H1 (cell line): ENCODE data around the gene RESP18. TPM values are rescaled to one million over a fixed set of nuclear protein-coding genes. Genes with fewer than 3 reads are reported as not detected.

ENCODE experiments used
- CTCF ChIA-PET: fragments of 300-600 bp; sonication (Branson Sonifier 250); formaldehyde crosslinking; loops from one replicate; lab custom pipeline; 2021; ENCODE audit not compliant: partially characterized antibody; lab: Charles Lee
- POLR2A ChIA-PET: fragments of 300-600 bp; sonication (Branson Sonifier 250); formaldehyde crosslinking; loops from one replicate; lab custom pipeline; 2021; ENCODE audit warnings: inconsistent platforms; ENCODE audit not compliant: partially characterized antibody; lab: Charles Lee
- DNase-seq, 2 experiments: peaks; one replicate each; pipeline versions ENCODE4 v3.0.0 to v3.0.0-alpha.2; 2010 to 2022; ENCODE audit warnings: low spot score in 2 of 2, low read depth in 1 of 2, mixed read lengths in 1 of 2
- FAIRE-seq: peaks from 2 replicates; lab custom pipeline; 2011; peaks lifted over from hg19 to GRCh38; lab: Jason Lieb, UNC
- H2AFZ ChIP-seq: 2 replicates; pipeline ENCODE4 v1.8.1; 2012; ENCODE audit warnings: low read length, inconsistent platforms
- H2AK5ac ChIP-seq: 2 replicates; pipeline ENCODE4 v1.6.1; 2013; ENCODE audit warnings: low read depth, low read length
- H2BK120ac ChIP-seq: replicated peaks from 2 replicates; pipeline ENCODE3; 2013; ENCODE audit warnings: low read depth, low read length, inconsistent platforms
- H2BK12ac ChIP-seq: 2 replicates; pipeline ENCODE4 v1.6.1; 2013; ENCODE audit warnings: low read depth, low read length
- H2BK15ac ChIP-seq: 2 replicates; pipeline ENCODE4 v1.6.1; 2013; ENCODE audit warnings: low read length
- H2BK20ac ChIP-seq: 2 replicates; pipeline ENCODE4 v1.6.1; 2013; ENCODE audit warnings: low read length
- H2BK5ac ChIP-seq: 2 replicates; pipeline ENCODE4 v1.6.1; 2013; ENCODE audit warnings: low read depth, low read length
- H3K14ac ChIP-seq: 2 replicates; pipeline ENCODE4 v1.6.1; 2013; ENCODE audit warnings: inconsistent platforms; ENCODE audit not compliant: insufficient read length
- H3K18ac ChIP-seq: 2 replicates; pipeline ENCODE4 v1.6.1; 2013; ENCODE audit warnings: low read length; ENCODE audit errors: extremely low read depth
- H3K23ac ChIP-seq: 2 replicates; pipeline ENCODE4 v1.6.1; 2013; ENCODE audit warnings: inconsistent platforms; ENCODE audit not compliant: insufficient read length
- H3K23me2 ChIP-seq: 2 replicates; pipeline ENCODE4 v1.6.1; 2013; ENCODE audit warnings: low read depth, low read length
- H3K27ac ChIP-seq: 2 replicates; pipeline ENCODE4 v1.6.1; 2011; ENCODE audit warnings: low read depth, low read length, inconsistent platforms
- H3K27me3 ChIP-seq, 4 experiments: replicated peaks in 1 of 4; 1 replicate in 1 of 4; 2 replicates in 3 of 4; pipeline versions ENCODE4 v1.6.1 to v1.8.1; 2011 to 2013; ENCODE audit warnings: low read length in 3 of 4, mild to moderate bottlenecking in 3 of 4, inconsistent platforms in 2 of 4, mixed read lengths in 2 of 4, moderate library complexity in 1 of 4; ENCODE audit not compliant: control insufficient read depth in 3 of 4, insufficient read depth in 3 of 4; ENCODE audit errors: extremely low read depth in 1 of 4
- H3K36me3 ChIP-seq, 4 experiments: 2 replicates each; pipeline versions ENCODE4 v1.6.1 to v1.8.1; 2011 to 2013; ENCODE audit warnings: mild to moderate bottlenecking in 4 of 4, low read length in 3 of 4, moderate library complexity in 2 of 4, control low read depth in 1 of 4, inconsistent platforms in 1 of 4; ENCODE audit not compliant: insufficient read depth in 4 of 4, control insufficient read depth in 2 of 4
- H3K4ac ChIP-seq: replicated peaks from 2 replicates; pipeline ENCODE3; 2013; ENCODE audit warnings: low read length, low read depth, mixed read lengths, inconsistent platforms; ENCODE audit not compliant: insufficient read length
- H3K4me1 ChIP-seq, 4 experiments: replicated peaks in 1 of 4; 1 replicate in 1 of 4; 2 replicates in 3 of 4; pipeline versions ENCODE4 v1.6.1 to v1.8.1; 2011 to 2013; ENCODE audit warnings: low read length in 3 of 4, inconsistent platforms in 2 of 4, mixed read lengths in 1 of 4; ENCODE audit not compliant: insufficient read depth in 4 of 4, control insufficient read depth in 3 of 4
- H3K4me2 ChIP-seq, 2 experiments: 2 replicates each; pipeline versions ENCODE4 v1.6.1 to v1.8.1; 2011 to 2013; ENCODE audit warnings: low read depth in 2 of 2, low read length in 2 of 2, control low read depth in 1 of 2, inconsistent platforms in 1 of 2, mild to moderate bottlenecking in 1 of 2; ENCODE audit not compliant: insufficient read depth in 1 of 2
- H3K4me3 ChIP-seq, 4 experiments: fragments of 200-600, 300-600 bp in 1 of 4; sonication (generic), shearing (Covaris generic), sonication (Bioruptor Twin) in 1 of 4; 2 replicates each; pipeline versions ENCODE4 v1.5.1 to v1.8.1; 2011 to 2016; ENCODE audit warnings: low read length in 4 of 4, low read depth in 3 of 4, control low read depth in 2 of 4, inconsistent platforms in 2 of 4, mild to moderate bottlenecking in 2 of 4, mixed read lengths in 1 of 4, moderate library complexity in 1 of 4; ENCODE audit not compliant: insufficient read depth in 2 of 4; ENCODE audit errors: extremely low read depth in 1 of 4
- H3K56ac ChIP-seq: replicated peaks from 2 replicates; pipeline ENCODE3; 2013; ENCODE audit warnings: low read depth, mild to moderate bottlenecking, mixed read lengths, low read length, inconsistent platforms; ENCODE audit not compliant: insufficient read length
- H3K79me1 ChIP-seq: 2 replicates; pipeline ENCODE4 v1.6.1; 2013; ENCODE audit warnings: low read depth, low read length, control low read depth
- H3K79me2 ChIP-seq, 2 experiments: 2 replicates each; pipeline versions ENCODE4 v1.6.1 to v1.8.1; 2012 to 2013; ENCODE audit warnings: low read length in 2 of 2, mild to moderate bottlenecking in 2 of 2, inconsistent platforms in 1 of 2; ENCODE audit not compliant: insufficient read depth in 2 of 2, control insufficient read depth in 1 of 2
- H3K9ac ChIP-seq, 4 experiments: replicated peaks in 1 of 4; 1 replicate in 1 of 4; 2 replicates in 3 of 4; pipeline versions ENCODE4 v1.6.1 to v1.8.1; 2011 to 2013; ENCODE audit warnings: low read depth in 3 of 4, low read length in 3 of 4, control low read depth in 2 of 4, mild to moderate bottlenecking in 2 of 4, moderate library complexity in 2 of 4, inconsistent platforms in 1 of 4; ENCODE audit errors: extremely low read depth in 1 of 4
- H3K9me3 ChIP-seq, 2 experiments: 2 replicates each; pipeline versions ENCODE4 v1.6.1 to v1.8.1; 2012 to 2013; ENCODE audit warnings: mild to moderate bottlenecking in 2 of 2, moderate library complexity in 2 of 2, control low read depth in 1 of 2, inconsistent platforms in 1 of 2, low read depth in 1 of 2, low read length in 1 of 2, mixed read lengths in 1 of 2; ENCODE audit not compliant: insufficient read depth in 2 of 2
- H4K20me1 ChIP-seq, 2 experiments: replicated peaks in 1 of 2; 2 replicates each; pipeline versions ENCODE3 to v1.8.1; 2011 to 2013; ENCODE audit warnings: inconsistent platforms in 2 of 2, low read length in 2 of 2, mild to moderate bottlenecking in 1 of 2; ENCODE audit not compliant: insufficient read depth in 2 of 2, control insufficient read depth in 1 of 2
- H4K5ac ChIP-seq: 2 replicates; pipeline ENCODE4 v1.6.1; 2013; ENCODE audit warnings: low read length, low read depth, mixed read lengths, inconsistent platforms; ENCODE audit not compliant: insufficient read length
- H4K8ac ChIP-seq: 2 replicates; pipeline ENCODE4 v1.8.0; 2013; ENCODE audit warnings: mild to moderate bottlenecking, moderate library complexity, low read length, inconsistent platforms; ENCODE audit not compliant: insufficient read depth; ENCODE audit errors: extremely low read depth
- H4K91ac ChIP-seq: replicated peaks from 2 replicates; pipeline ENCODE3; 2013; ENCODE audit warnings: low read length, mixed read lengths, inconsistent platforms; ENCODE audit not compliant: insufficient read length
- PHF8 ChIP-seq: fragments of 200-600 bp; sonication (generic); conservative IDR thresholded peaks from 2 replicates; pipeline ENCODE4 v1.7.1; 2012; ENCODE audit warnings: low read depth, mild to moderate bottlenecking, inconsistent platforms, low read length, moderate library complexity
- SIX5 ChIP-seq: IDR thresholded peaks from 2 replicates; pipeline ENCODE4 v1.6.1; 2011; ENCODE audit warnings: mild to moderate bottlenecking, low read depth, low read length
- SUZ12 ChIP-seq: fragments of 200-600 bp; sonication (generic); IDR thresholded peaks from 2 replicates; pipeline ENCODE4 v1.6.1; 2012; ENCODE audit warnings: mild to moderate bottlenecking, inconsistent platforms, low read length, moderate library complexity, mixed read lengths
- WGBS, 2 experiments: shearing (Covaris generic) in 1 of 2; methylation state at CpG; one replicate each; pipeline versions ENCODE4 v1.1.6 to v1.1.7; 2013 to 2015; ENCODE audit warnings: low lambda C conversion rate in 2 of 2, mixed read lengths in 2 of 2, inconsistent platforms in 1 of 2, low coverage in 1 of 2, missing lambda C conversion rate in 1 of 2; ENCODE audit not compliant: insufficient replicate concordance in 2 of 2, insufficient coverage in 1 of 2, insufficient read length in 1 of 2; ENCODE audit errors: extremely low coverage in 1 of 2, missing lambda C conversion rate in 1 of 2; 5-methylcytosine and 5-hydroxymethylcytosine counted together
- polyA plus RNA-seq, 7 experiments: library from polyadenylated mRNA; depleted of rRNA in 3 of 7; stranded (reverse) in 5 of 7; unstranded in 2 of 7; fragments of >200 nt in 5 of 7; fragments of 200-250 nt in 2 of 7; gene quantifications; 1 replicate in 5 of 7; 2 replicates in 1 of 7; 4 replicates in 1 of 7; pipeline versions ENCODE4 v1.2.1 to v1.2.3, GENCODE V29; 2011 to 2013; ENCODE audit warnings: missing spikeins in 2 of 7, mixed read lengths in 2 of 7
- total RNA-seq: library from RNA; stranded (reverse); fragmentation: NEBNext Ultra II Directional; extraction: Animal tissue kit (Norgen Biotek cat#: 25700); gene quantifications from 2 replicates; pipeline ENCODE4 v1.2.1, GENCODE V29; 2021

RESP18 gene
- total and polyA plus RNA-seq, 2 of the 8 experiments (the other 6 are each of a cell fraction or from before 2014, with no cell fraction given), result not detected

DNA sequence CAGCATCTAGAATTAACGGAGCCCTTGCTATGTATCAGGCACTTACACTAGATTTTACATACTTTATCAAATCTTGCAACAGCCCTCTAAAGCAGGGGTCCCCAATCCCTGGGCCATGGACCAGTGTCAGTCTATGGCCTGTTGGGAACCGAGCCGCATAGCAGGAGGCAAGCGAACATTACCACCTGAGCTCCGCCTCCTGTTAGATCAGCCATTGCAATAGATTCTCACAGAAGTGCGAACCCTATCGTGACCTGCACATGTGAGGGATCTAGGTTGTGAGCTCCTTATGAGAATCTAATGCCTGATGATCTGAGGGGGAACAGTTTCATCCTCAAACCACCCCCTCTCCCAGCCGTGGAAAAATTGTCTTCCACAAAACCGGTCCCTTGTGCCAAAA, 39.9 kb downstream of the RESP18 start:
- peaks cover 0 to 2% of the 10 kb centered on the region in 2 experiments for H4K20me1 ChIP-seq
- no peak overlapping the region for H3K9ac ChIP-seq
- no peak for FAIRE-seq
- H2BK15ac ChIP-seq, result no peak overlapping the region
- H4K8ac ChIP-seq, result no peak overlapping the region
- H4K91ac ChIP-seq, result no peak overlapping the region
- peaks cover 0 to 23% (median 13%) of the 10 kb centered on the region in 4 experiments; a peak in 6 of 7 replicates for H3K27me3 ChIP-seq
- no peak for TF ChIP-seq SIX5
- TF ChIP-seq SUZ12, result no peak
- TF ChIP-seq PHF8, result no peak
- TF ChIP-seq, all 59 proteins: peak for 0
- no peak overlapping the region for H3K27ac ChIP-seq
- no peak overlapping the region for H2AFZ ChIP-seq
- no peak overlapping the region for H3K14ac ChIP-seq
- H3K23ac ChIP-seq, result no peak overlapping the region
- H2BK120ac ChIP-seq, result no peak overlapping the region
- H3K36me3 ChIP-seq, result no peaks in the 10 kb centered on the region
- ChIA-PET CTCF (interaction anchor here (1.0 to 11.7 kb wide), 13 partner anchors 11 to 313 kb away, joined by 3 to 220 read pairs (median 4); partner anchors contain the start of genes DNAJB2, PTPRN and TUBA4B), POLR2A (interaction anchor here (0.7 to 4.3 kb wide), 4 partner anchors 9 to 47 kb away, joined by 3 to 33 read pairs (median 4); partner anchors contain the start of genes DNAJB2, GLB1L and STK16)
- H2BK20ac ChIP-seq, result no peak overlapping the region
- no peak overlapping the region for H2BK12ac ChIP-seq
- no peaks in the 10 kb centered on the region; the same call in 1 of the 2 replicates for H3K79me1 ChIP-seq
- 0 out of 4 replicates have a peak, but pooled peaks cover 0 to 5% of the 10 kb centered on the region in 2 experiments for H3K9me3 ChIP-seq
- no peak overlapping the region for H3K4ac ChIP-seq
- H2AK5ac ChIP-seq, result no peak overlapping the region
- H3K4me1 ChIP-seq, result peaks cover 0 to 4% (median 0%) of the 10 kb centered on the region in 4 experiments; a peak in 2 of 7 replicates
- no peak overlapping the region for H3K4me2 ChIP-seq
- H3K79me2 ChIP-seq, result no peaks in the 10 kb centered on the region
- H3K56ac ChIP-seq, result no peak overlapping the region
- 91% methylated on average over 9 of the region's 9 CpGs; no CpG with 5 or more reads in 1 of the 2 experiments for WGBS, 2 experiments
- no peak overlapping the region for H3K18ac ChIP-seq
- H4K5ac ChIP-seq, result no peak overlapping the region
- H3K23me2 ChIP-seq, result peaks cover 4% of the 10 kb centered on the region; the same call in 1 of the 2 replicates
- no peak for DNase-seq
- no peak overlapping the region for H3K4me3 ChIP-seq
- no peak overlapping the region for H2BK5ac ChIP-seq
